ENCODE data around the gene NELL2.

DNA sequence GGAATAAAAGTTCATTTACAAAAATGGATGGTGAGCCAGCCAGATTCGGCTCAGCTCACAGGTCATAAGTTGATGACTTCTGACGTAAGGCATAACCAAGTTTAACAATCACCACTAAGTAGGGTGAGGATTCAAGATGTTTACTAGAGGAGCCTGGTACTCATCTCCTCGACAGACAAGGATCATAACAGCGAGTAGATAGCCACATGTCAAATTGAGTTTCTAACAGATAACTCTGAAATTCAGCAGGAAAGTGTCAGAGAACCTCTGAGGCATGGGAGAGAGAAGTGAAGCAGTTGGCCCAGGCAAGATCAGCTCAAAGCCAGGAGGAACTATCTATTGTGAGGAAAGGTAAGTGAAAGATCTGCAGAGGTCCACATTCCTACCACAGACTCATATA lies 208.7 kb downstream of the NELL2 start:
- TF ChIP-seq, protein P1, sequence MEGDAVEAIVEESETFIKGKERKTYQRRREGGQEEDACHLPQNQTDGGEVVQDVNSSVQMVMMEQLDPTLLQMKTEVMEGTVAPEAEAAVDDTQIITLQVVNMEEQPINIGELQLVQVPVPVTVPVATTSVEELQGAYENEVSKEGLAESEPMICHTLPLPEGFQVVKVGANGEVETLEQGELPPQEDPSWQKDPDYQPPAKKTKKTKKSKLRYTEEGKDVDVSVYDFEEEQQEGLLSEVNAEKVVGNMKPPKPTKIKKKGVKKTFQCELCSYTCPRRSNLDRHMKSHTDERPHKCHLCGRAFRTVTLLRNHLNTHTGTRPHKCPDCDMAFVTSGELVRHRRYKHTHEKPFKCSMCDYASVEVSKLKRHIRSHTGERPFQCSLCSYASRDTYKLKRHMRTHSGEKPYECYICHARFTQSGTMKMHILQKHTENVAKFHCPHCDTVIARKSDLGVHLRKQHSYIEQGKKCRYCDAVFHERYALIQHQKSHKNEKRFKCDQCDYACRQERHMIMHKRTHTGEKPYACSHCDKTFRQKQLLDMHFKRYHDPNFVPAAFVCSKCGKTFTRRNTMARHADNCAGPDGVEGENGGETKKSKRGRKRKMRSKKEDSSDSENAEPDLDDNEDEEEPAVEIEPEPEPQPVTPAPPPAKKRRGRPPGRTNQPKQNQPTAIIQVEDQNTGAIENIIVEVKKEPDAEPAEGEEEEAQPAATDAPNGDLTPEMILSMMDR (IDR thresholded peaks at IDR 0.05), result no peak
- TF ChIP-seq POLR2A (IDR thresholded peaks at IDR 0.05), result no peak

Measured in lower leg skin (tissue), 3 donors.